HG03064 (cell line): ENCODE results near the gene HPSE2.

Experiments
- ATAC-seq: cut with Tn5 transposase; IDR thresholded peaks from one replicate; pipeline ENCODE4 v1.9.1; 2021; ENCODE audit warnings: low read depth; ENCODE audit not compliant: unreplicated experiment

The HPSE2 gene

DNA sequence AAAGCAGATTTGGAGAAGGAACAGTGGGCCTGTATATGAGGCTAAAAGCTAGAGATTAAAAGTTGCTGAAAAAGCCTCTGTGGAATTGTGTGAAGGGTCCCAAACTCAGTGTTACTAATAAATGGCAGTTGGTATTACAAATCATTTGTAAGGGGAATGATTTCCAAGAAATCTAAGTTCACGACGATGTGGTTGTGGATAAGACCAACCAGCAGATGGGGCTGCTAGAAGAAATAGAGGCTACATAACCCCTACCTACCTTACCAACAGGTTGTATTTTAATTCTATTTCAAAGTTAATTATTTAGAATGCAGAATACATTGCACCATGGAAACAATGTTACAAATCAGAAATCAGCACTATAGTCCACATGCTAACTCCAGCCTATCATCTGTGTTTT is 377.1 kb downstream of the HPSE2 start:
- no peak for ATAC-seq

DNA sequence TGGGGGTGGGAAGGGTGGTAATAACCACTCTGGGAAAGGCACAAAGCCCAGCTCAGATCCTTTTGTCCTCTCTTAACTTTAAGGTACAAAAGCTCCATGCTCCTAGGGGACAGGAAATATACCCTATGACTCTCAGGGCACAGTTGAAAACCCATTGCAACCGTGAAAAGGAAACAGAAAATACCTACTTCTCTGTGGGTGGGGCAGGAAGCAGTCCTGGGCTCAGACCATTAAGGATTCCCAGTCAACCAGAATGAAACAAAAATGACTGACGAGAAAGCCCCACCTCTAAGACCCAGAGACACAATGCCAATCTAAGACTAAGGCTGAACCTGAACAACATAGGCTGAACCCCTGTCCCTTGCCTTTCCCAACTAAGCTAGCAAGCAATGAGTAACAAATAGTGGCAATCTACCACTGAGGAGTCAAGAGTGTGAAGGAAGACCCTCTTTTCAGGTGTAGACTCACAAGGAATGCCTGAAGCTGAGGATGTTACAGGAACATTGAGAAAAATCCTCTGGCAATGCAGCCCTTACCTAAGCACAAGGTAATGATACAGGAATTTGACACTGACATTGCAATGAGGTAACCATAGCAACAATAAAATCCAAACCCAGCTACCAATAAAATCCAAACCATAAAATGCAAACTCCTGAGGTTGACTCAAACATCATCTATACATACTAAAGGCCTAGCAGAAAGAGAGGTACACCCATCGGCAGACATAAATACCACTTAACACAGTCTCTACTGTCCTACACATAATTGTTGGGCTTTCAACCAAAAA is 380.1 kb downstream of the HPSE2 start:
- no peak for ATAC-seq

DNA sequence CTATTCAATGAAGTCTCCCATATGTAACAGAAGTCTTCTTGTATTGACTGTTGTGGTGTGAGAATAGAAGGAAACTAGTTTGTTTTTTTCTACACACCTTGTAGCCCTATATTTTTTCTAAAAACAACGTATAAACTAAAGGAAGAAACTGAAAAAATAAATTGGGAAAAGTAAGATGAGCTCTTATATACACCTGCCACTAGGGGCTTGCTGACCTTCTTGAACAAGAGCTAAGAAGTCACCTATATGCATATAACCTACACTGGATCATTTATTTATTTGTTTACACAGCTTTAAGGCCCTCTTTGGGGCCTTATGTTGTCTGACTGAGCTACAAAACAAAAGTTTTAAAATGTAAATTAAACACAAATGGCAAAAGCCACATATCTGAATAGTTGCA is 383.0 kb downstream of the HPSE2 start:
- no peak for ATAC-seq

DNA sequence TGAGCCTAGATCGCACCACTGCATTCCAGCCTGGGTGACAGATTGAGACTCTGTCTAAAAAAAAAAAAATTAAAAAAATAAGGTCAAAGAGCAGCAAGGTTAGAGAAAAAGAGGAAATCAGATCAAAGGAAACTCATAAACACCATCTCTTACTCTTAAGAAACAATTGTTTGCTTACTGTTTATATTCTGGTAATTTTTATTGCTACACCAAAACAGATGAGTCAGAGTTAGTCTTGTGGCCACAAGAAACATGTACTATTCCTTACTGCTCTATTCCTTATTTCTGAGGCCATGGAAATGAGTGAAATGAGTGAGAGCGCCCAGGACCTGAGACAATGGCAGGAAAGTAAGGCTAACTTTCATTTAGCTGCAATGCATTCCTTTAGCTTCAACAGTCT is 387.3 kb downstream of the HPSE2 start:
- ATAC-seq: no peak

DNA sequence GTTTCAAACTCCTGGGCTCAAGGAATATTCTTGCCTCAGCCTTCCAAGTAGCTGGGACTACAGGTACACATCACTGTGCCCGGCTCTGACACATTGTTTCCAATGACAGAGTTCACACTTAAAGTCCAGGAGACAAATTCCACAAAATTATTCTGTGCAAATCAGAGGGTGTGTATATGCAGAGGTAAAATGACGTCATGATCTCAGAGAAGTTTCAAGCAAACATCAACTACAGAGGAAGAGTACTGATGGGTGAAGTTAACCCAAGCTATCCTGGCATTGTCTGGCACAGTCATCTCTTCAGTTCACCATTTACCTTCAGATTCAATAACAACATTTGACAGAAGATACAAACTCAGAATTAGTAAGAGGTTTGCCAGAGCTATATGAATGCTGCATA is 388.9 kb downstream of the HPSE2 start:
- ATAC-seq: no peak

DNA sequence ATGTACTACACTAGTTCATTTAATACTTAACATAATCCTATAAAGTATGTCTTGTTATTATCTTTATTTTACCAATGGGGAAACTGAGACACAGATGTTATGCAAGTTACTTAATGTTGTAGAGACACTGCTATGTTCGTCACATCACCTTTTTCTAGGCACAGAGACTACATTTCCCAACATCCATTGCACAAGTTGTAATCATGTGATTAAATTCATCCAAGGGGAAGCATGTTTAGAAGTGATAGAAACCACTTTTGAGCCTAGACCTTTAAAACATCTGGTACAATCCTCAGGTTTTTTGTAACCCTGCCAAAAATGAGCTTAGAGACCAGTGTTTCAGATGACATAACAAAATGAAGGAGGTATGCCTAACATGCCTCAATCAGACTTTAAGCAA is 402.1 kb downstream of the HPSE2 start:
- no peak for ATAC-seq

DNA sequence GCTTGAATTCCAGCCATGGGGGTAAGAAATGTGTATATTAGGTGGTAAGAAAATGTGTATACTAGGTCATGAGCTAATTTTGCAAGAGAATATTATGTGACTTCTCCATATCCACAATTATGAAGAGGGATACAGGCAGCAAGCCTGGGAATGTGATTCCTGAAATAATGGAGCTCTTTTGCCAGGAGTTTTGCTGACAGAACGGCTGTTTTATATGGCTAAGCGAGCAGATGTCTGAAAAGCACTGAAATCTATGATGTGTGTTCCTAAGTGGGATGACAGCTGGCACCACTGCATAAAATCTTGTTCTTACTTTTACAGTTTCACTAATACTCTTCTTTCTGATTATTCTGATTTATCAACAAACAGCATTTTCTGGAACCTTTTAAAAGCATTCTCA is 402.9 kb downstream of the HPSE2 start:
- ATAC-seq: no peak

DNA sequence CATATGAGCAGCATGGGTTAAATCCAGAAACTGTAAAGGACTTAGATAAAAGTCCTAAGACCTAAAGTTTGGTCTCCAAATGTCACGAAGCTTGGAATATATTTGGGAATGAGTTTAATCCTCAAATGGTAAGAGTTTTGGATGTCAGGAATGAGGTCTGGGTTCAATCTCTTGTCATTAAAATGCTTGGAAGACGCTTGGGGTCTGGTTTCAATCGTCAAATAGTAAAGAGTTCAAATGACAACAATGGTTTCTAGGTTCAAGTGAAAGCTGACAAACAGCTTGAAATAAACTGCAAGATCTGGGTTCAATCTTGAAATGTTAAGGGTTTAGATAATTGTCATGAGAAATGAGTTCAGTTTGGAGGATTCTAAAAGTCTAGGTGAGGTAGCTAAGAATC is 403.5 kb downstream of the HPSE2 start:
- ATAC-seq: no peak

DNA sequence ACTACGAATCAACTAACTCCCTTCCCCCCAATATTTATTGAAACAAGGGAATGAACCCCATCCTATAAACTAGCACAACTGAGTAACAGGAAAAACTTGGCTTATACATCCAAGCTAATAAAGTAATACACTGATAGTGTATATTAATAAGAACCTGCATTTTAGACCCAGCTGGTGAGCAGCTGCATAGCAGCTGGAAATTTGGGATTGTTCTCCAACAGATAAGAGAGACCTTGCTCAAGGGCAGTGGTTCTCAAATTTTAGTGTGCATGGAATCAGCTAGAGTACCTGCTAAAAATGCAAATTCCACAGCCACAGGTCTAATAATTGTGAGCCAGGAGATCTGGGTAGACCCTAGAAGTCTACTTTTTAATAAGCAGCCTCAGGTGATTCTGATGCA is 404.3 kb downstream of the HPSE2 start:
- no peak for ATAC-seq

DNA sequence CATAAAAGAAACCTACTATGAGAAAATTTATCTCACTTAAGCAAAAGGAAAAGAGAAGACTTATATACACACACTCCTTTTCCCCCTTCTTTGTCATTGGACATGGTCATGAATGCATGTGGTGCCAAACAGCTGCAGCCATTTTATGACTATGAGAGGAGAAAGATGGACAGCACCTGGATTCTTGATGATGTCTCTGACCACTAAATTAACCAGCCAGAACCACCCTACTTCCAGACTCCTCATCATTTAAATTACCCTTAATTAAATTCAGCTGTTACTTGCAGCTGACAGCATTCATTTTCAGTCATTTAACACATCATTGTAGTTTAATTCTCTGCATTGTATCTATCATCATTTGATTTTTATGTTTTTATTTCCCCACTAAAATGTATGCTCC is 409.9 kb downstream of the HPSE2 start:
- ATAC-seq: no peak

DNA sequence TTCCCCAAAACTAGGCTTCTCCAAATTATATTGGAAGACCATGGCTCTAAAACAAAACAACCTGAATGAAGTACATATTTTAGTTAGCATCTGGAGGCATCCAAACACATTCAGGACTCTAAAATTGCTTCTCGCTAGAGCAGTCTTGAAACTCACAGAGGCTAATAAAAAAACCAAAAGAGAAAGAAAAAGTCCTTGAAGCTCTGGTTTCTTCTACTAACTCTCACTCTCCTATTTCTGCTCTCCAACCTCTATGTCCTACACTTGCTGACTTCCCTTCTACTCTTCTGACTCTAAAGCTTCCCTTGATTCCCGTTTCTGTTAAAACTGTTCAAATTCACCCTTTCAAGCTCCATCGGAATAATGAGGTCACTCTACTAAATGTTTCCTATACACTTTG is 418.3 kb downstream of the HPSE2 start:
- ATAC-seq: no peak

DNA sequence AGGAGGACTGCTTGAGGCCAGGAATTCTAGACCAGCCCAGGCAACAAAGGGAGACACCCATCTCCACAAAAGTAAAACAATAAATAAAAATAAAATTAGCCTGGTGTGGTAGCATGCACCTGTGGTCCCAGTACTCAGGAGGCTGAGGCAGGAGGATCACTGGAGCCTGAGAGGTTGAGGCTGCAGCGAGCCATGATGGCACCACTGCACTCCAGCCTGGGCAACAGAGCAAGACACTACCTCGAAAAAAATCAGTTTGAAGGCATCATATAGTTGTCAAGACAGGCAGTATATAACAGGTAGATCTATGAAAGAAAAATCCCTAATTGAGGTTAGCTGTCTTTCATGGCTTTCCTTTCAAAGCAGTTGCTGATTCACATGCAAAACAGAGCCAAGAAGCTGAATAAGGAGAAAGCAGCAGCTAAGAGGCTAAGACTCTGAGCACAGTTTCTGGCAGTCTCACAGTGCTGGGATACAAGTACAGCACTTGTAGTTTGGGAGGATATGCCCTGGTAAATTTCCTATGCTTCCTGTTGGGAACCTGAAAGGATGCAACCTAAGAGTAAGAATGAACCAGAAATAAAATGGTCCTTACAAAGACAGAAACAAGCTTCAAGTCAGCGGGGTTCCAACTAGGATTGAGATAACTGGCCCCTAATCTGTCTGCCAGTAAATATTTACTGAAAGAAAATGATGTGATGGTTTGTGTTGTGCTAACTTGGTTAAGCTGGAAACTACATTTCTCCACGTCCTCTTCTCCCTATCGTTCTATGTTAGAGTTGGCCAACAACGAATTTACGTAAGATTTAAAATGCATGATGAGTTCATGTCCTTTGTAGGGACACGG is 420.4 kb downstream of the HPSE2 start:
- ATAC-seq: no peak

DNA sequence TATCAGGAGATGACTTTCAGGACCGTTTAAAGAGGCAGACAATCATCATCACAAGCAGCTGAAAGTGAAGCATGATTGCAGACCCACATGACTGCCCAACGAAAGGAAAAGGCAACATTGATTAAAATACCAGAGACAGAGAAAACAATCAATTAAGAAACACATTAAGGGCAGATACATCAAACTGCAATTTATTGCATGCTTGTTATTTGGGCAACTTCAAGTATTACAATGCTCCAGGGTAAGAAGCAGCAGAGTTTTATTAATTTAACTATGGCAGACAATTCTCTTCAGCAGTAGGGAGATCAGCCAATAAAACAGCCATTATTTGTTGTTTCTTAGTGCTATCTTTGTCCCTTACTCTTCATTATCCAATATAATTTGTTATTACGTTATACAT is 421.2 kb downstream of the HPSE2 start:
- no peak for ATAC-seq

DNA sequence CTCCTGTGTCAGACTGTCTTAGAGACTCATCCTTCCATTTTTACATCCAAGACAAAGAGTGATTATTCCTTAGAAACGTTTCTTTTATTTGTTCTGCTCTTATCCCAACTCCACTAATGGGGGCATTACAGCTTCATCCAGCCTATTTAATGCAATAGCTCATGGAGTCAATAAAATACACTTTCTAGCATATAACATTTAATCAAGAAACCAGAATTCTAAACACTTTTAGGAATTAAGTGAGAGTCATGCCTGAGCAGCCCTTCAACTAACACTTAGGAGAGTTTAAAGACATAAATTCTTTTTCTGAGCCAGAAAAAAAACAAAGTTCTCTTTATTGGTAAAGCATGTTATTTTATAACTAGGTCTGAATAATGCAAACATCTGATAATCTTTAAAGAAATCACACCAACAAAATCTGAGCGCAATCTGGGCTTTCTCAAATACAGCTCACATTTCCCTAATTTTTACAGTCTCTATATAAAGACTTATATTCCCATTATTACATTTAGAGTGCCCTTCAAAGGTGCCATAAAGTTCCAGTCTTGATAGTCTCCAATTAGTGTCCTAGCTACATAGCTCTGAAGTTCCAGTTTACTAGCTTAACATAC is 427.3 kb downstream of the HPSE2 start:
- ATAC-seq: no peak

DNA sequence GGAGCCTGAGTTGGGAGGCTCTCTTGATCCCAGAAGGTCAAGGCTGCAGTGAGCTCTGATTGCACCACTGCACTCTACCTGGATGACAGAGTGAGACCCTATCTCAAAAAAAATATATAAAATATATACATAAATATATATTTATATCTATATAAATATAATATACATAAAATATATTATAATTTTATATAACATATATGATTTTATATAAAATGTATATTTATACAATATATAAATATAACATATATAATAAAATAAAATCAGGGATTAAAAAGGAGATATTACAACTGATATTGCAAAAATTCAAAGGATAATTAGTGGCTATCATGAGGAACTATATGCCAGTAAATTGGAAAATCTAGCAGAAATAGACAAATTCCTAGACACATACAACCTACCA is 435.4 kb downstream of the HPSE2 start:
- no peak for ATAC-seq

DNA sequence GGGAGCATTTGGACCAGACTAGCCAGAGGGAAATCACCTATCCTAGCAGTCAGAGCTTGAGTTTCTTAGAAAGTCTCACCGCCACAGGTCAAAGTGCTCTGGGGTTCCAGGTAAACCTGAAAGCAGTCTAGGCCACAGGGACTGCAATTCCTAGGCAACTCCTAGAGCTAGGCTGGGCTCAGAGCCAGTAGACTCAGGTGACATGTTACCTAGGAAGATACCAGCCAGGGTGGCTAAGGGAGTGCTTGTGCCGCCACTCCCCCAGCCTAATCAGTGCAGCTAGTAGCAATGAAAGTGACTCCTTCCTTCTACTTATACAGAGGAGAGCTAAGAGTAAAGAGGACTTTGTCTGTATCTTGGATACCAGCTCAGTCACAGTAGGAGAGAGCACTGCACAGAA is 440.2 kb downstream of the HPSE2 start:
- no peak for ATAC-seq

DNA sequence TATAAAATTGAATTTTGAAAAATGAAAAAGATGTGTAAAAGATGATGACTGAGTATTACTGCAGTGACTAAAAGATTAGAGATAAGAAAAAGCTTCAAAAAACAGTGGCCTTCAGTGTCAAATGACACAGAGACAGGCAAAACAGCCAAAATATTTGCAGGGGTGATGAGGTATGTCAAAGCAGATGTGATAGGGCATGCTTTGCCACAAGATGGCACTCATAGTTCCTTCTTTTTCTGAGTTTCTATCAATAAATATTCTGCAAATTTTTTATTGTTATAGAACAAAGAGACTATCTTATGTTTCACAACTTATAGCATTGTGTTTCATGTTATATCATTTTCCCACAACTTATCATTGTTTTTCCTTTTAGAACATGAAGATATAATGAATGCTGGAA is 444.8 kb downstream of the HPSE2 start:
- no peak for ATAC-seq

DNA sequence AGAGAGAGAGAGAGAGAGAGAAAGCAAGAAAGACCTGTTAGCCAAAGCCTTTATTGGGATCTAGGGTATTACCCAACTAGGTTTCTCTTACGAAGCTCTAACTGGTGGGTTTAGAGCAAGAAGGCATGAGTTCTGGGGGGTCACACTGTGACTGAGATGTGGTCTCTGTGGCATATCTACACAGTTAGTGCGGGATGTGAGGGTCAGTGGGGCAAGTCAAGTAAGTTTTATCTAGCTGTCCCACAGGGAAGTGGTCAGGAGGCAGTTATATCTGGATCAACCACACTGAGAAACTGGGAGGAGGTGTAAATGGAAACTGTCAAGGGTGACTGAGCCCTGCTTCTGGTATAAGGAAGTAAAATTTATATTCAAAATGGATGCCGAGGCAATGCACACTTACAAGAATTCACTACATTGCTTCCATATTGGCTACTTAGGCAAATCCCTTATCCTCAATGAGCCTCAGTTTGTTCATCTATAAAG is 457.3 kb downstream of the HPSE2 start:
- no peak for ATAC-seq

DNA sequence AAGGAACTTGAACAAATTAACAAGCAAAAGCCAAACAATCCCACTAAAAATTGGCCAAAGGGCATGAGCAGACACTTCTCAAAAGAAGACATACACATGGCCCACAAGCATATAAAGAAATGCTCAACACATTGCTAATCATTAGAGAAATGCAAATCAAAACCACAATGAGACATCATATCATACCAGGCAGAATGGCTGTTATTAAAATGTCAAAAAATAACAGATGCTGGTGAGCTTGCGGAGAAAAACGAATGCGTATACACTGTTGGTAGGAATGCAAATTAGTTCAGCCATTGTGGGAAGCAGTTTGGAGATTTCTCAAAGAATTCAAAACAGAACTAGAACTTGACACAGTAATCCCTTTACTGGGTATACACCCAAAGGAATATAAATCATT is 477.2 kb downstream of the HPSE2 start:
- no peak for ATAC-seq

DNA sequence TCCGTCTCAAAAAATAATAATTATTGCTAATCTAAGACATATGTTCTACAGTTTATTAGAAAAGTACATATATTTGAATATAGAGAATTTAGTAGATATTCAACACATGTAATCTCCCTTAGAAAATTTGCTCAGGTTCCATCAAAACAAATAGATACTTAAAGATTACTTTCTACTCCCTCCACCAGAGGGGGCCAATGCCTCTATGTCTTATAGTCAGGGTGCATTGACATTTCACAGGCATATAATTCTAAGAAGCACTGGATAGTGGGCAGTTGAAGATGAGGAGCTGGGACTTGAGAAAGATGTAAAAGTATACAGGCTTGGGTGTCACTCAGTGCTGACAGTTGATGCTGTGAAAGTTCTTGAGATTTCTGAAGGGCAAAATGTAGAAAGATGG is 487.4 kb downstream of the HPSE2 start:
- ATAC-seq: no peak

DNA sequence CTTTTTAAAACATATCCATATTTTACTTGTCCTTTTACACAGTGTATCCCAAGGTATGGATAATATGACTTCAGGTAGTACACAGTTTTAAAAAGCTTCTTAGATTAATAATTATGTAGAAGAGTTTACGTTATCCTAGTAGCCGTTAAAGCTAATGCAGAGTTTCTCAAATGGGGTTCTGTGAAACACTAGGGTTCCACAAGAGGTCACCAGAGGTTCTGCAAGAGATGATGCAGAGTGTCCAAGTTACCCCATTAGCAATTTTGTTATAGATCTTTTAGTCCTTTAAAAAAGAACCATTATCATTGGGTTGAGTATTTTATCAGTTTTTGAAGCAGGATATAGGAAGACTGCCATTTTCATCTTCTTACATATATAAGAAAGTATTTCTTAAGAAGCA is 490.0 kb downstream of the HPSE2 start:
- no peak for ATAC-seq

DNA sequence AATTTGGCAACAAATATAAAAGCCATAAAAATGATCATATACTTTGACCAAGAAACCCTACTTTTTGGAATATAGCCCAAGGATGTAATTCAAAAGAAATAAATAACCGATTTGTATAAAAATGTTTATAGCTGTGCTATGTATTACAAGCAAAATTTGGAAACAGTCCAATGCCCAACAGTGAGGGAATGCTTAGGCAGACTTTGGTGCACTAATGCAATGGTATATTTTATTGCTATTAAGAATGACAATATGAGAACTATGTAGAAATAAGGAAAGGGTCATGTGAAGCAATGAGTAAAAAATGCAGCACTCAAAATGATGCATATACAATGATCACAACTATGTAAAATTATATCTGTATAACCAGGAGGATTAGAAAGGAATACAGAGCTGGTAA is 515.1 kb downstream of the HPSE2 start:
- ATAC-seq: no peak
